K562 (cell line): ENCODE measurements around the gene PLXNA3. TPM values are rescaled to one million over a fixed set of nuclear protein-coding genes. Genes with fewer than 3 reads are reported as not detected.

Experiments used
- BCL6 ChIP-seq: fragments of 250-450 bp; sonication (Bioruptor Pico); IDR thresholded peaks from 2 replicates; pipeline ENCODE4 v1.4.0; 2020
- EP400 ChIP-seq: fragments of 450-650 bp; IDR thresholded peaks from 2 replicates; pipeline ENCODE4 v1.6.1; 2017; ENCODE audit warnings: antibody characterized with exemption, mild to moderate bottlenecking, moderate library complexity
- EWSR1 ChIP-seq: fragments of 450-650 bp; IDR thresholded peaks from 2 replicates; pipeline ENCODE4 v1.6.1; 2018; ENCODE audit warnings: borderline replicate concordance, mild to moderate bottlenecking, low read depth, moderate library complexity; ENCODE audit not compliant: partially characterized antibody
- EZH2 ChIP-seq: IDR thresholded peaks from 2 replicates; pipeline ENCODE4 v1.6.1; 2012; ENCODE audit warnings: low read depth, mild to moderate bottlenecking, inconsistent platforms, low read length, borderline replicate concordance
- FOXK1 ChIP-seq: sonication (generic); formaldehyde crosslinking; IDR thresholded peaks from 2 replicates; pipeline ENCODE4 v1.8.0; 2022; ENCODE audit warnings: missing genetic modification reagents, mild to moderate bottlenecking, borderline replicate concordance
- FOXP1 ChIP-seq: sonication (generic); formaldehyde crosslinking; IDR thresholded peaks from 2 replicates; pipeline ENCODE4 v1.8.0; 2022; ENCODE audit warnings: mild to moderate bottlenecking, missing genetic modification reagents
- KDM4B ChIP-seq, 2 experiments: fragments of 450-650 bp in 1 of 2; sonication (generic) in 1 of 2; IDR thresholded peaks; 2 replicates each; pipeline ENCODE4 v1.6.1; 2016 to 2017; ENCODE audit warnings: borderline replicate concordance in 2 of 2, antibody characterized with exemption in 1 of 2, low read depth in 1 of 2, mild to moderate bottlenecking in 1 of 2
- KLF13 ChIP-seq: fragments of 450-650 bp; IDR thresholded peaks from 2 replicates; pipeline ENCODE4 v1.6.1; 2016; ENCODE audit warnings: missing genetic modification characterization, low read depth, mild to moderate bottlenecking, missing compliant biosample characterization, moderate library complexity, borderline replicate concordance
- MYNN ChIP-seq, 2 experiments: sonication (generic); formaldehyde crosslinking in 1 of 2; IDR thresholded peaks; 2 replicates each; pipeline versions ENCODE4 v1.5.0 to v1.6.1; 2016 to 2020; ENCODE audit warnings: antibody characterized with exemption in 1 of 2, missing genetic modification reagents in 1 of 2
- PML ChIP-seq: IDR thresholded peaks from 2 replicates; pipeline ENCODE4 v1.6.1; 2012; ENCODE audit warnings: low read length, inconsistent platforms
- RFX7 ChIP-seq: fragments of 250-450 bp; sonication (Bioruptor Pico); IDR thresholded peaks from 2 replicates; pipeline ENCODE4 v1.5.1; 2021; ENCODE audit warnings: mild to moderate bottlenecking
- STAG1 ChIP-seq: sonication (generic); formaldehyde crosslinking; IDR thresholded peaks from 2 replicates; pipeline ENCODE4 v1.5.0; 2020; ENCODE audit warnings: missing genetic modification reagents, borderline replicate concordance
- ZBTB17 ChIP-seq: fragments of 450-650 bp; formaldehyde crosslinking; IDR thresholded peaks from 2 replicates; pipeline ENCODE4 v1.4.0; 2020; ENCODE audit warnings: mild to moderate bottlenecking
- ZBTB7A ChIP-seq: IDR thresholded peaks from 2 replicates; pipeline ENCODE4 v1.6.1; 2011; ENCODE audit warnings: low read depth, mild to moderate bottlenecking, low read length, moderate library complexity, borderline replicate concordance; ENCODE audit not compliant: control insufficient read depth
- ZNF561 ChIP-seq: fragments of 450-650 bp; formaldehyde crosslinking; conservative IDR thresholded peaks from 2 replicates; pipeline ENCODE4 v1.4.0; 2020; ENCODE audit warnings: mild to moderate bottlenecking, moderate library complexity
- ZSCAN29 ChIP-seq: fragments of 450-650 bp; IDR thresholded peaks from 2 replicates; pipeline ENCODE4 v1.6.1; 2017
- polyA plus RNA-seq, 8 experiments: library from polyadenylated mRNA; depleted of rRNA in 4 of 8; stranded (reverse) in 5 of 8; unstranded in 3 of 8; fragments of >200 nt; fragmentation: Nextera tagmentation in 2 of 8; fragmentation: Illumina TruSeq in 1 of 8; extraction: Ambion mirVana in 2 of 8; extraction: Trizol in 1 of 8; gene quantifications; 2 replicates each; pipeline versions ENCODE4 v1.2.1 to v1.2.3, GENCODE V29; 2011 to 2014; ENCODE audit warnings: inconsistent platforms in 1 of 8, missing spikeins in 1 of 8
- total RNA-seq, 7 experiments: library from RNA; depleted of rRNA in 6 of 7; stranded (reverse); fragments of >200 nt in 6 of 7; fragmentation: Illumina TruSeq in 2 of 7; extraction: Trizol in 2 of 7; gene quantifications; 2 replicates each; pipeline versions ENCODE4 v1.2.1 to v1.2.3, GENCODE V29; 2011 to 2021; ENCODE audit warnings: low replicate concordance in 1 of 7
- TF ChIP-seq, protein P1 (sequence below): fragments of 250-450 bp; sonication (Bioruptor Pico); IDR thresholded peaks from 2 replicates; pipeline ENCODE4 v1.9.0; 2021; ENCODE audit warnings: mild to moderate bottlenecking, inconsistent platforms
- TF ChIP-seq, protein P2 (sequence below): fragments of 450-650 bp; IDR thresholded peaks from 2 replicates; pipeline ENCODE4 v1.6.1; 2016; ENCODE audit warnings: borderline replicate concordance
- TF ChIP-seq, protein P3 (sequence below): fragments of 450-650 bp; IDR thresholded peaks from 2 replicates; pipeline ENCODE4 v1.6.1; 2014; ENCODE audit warnings: low read depth, mild to moderate bottlenecking, moderate library complexity, borderline replicate concordance
- TF ChIP-seq, protein P4 (sequence below): fragments of 250-450 bp; sonication (Bioruptor Pico); IDR thresholded peaks from 2 replicates; pipeline ENCODE4 v1.8.0; 2022; ENCODE audit warnings: moderate library complexity, mild to moderate bottlenecking, inconsistent platforms
- TF ChIP-seq, protein P5 (sequence below): sonication (generic); formaldehyde crosslinking; IDR thresholded peaks from 2 replicates; pipeline ENCODE4 v1.8.1; 2022; ENCODE audit warnings: missing genetic modification reagents

PLXNA3 gene
- total and polyA plus RNA-seq, 9 of the 15 experiments (the other 6 are each of a cell fraction or from before 2014, with no cell fraction given), result 0.32 to 47.8 (median 7.5) TPM

DNA sequence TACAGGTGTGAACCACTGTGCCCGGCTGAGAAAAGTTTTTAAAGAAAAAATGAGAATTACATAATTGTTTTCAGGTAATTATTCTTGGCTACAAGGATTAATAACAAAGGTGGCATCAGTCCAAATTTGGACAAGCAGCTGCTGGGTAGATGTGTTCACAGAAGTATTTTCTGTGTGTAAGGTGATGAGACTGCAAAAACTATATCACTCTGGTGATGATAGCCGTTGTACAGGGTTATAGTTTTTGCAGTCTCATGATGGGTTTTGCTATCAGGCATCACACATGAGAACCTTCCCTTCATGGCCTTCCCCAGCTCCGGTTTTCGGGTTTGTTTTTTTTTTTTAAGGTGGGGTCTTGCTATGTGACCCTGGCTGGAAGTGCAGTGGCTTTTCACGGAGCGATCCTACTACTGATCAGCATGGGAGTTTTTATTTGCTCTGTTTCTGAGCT is 37.4 kb downstream of the PLXNA3 start (continued):
- TF ChIP-seq, protein P1, sequence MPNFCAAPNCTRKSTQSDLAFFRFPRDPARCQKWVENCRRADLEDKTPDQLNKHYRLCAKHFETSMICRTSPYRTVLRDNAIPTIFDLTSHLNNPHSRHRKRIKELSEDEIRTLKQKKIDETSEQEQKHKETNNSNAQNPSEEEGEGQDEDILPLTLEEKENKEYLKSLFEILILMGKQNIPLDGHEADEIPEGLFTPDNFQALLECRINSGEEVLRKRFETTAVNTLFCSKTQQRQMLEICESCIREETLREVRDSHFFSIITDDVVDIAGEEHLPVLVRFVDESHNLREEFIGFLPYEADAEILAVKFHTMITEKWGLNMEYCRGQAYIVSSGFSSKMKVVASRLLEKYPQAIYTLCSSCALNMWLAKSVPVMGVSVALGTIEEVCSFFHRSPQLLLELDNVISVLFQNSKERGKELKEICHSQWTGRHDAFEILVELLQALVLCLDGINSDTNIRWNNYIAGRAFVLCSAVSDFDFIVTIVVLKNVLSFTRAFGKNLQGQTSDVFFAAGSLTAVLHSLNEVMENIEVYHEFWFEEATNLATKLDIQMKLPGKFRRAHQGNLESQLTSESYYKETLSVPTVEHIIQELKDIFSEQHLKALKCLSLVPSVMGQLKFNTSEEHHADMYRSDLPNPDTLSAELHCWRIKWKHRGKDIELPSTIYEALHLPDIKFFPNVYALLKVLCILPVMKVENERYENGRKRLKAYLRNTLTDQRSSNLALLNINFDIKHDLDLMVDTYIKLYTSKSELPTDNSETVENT (CRISPR knock-in tag), result no peak
- TF ChIP-seq ZSCAN29 (no peak), KDM4B (IDR thresholded peaks at IDR 0.05; ENCODE audit: borderline replicate concordance in 2 of 2, low read depth in 1 of 2) (no peak), ZNF561 (CRISPR knock-in tag) (no peak), BCL6 (CRISPR knock-in tag) (no peak), FOXP1 (CRISPR knock-in tag) (no peak), ZBTB17 (CRISPR knock-in tag) (no peak), RFX7 (CRISPR knock-in tag) (no peak), EZH2 (no peak), EWSR1 (no peak), KLF13 (no peak), ZBTB7A (no peak; the same call in 1 of the 2 replicates), FOXK1 (CRISPR knock-in tag) (no peak), MYNN (IDR thresholded peaks at IDR 0.05) (no peak; the same call in 1 of the 2 replicates), MYNN (CRISPR knock-in tag; IDR thresholded peaks at IDR 0.05) (no peak), STAG1 (CRISPR knock-in tag) (no peak), EP400 (no peak), PML (peak; percentile 50; the same call in 1 of the 2 replicates)
- TF ChIP-seq, protein P2, sequence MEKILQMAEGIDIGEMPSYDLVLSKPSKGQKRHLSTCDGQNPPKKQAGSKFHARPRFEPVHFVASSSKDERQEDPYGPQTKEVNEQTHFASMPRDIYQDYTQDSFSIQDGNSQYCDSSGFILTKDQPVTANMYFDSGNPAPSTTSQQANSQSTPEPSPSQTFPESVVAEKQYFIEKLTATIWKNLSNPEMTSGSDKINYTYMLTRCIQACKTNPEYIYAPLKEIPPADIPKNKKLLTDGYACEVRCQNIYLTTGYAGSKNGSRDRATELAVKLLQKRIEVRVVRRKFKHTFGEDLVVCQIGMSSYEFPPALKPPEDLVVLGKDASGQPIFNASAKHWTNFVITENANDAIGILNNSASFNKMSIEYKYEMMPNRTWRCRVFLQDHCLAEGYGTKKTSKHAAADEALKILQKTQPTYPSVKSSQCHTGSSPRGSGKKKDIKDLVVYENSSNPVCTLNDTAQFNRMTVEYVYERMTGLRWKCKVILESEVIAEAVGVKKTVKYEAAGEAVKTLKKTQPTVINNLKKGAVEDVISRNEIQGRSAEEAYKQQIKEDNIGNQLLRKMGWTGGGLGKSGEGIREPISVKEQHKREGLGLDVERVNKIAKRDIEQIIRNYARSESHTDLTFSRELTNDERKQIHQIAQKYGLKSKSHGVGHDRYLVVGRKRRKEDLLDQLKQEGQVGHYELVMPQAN, result no peak
- TF ChIP-seq, protein P3, sequence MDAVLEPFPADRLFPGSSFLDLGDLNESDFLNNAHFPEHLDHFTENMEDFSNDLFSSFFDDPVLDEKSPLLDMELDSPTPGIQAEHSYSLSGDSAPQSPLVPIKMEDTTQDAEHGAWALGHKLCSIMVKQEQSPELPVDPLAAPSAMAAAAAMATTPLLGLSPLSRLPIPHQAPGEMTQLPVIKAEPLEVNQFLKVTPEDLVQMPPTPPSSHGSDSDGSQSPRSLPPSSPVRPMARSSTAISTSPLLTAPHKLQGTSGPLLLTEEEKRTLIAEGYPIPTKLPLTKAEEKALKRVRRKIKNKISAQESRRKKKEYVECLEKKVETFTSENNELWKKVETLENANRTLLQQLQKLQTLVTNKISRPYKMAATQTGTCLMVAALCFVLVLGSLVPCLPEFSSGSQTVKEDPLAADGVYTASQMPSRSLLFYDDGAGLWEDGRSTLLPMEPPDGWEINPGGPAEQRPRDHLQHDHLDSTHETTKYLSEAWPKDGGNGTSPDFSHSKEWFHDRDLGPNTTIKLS, result no peak
- TF ChIP-seq, protein P4, sequence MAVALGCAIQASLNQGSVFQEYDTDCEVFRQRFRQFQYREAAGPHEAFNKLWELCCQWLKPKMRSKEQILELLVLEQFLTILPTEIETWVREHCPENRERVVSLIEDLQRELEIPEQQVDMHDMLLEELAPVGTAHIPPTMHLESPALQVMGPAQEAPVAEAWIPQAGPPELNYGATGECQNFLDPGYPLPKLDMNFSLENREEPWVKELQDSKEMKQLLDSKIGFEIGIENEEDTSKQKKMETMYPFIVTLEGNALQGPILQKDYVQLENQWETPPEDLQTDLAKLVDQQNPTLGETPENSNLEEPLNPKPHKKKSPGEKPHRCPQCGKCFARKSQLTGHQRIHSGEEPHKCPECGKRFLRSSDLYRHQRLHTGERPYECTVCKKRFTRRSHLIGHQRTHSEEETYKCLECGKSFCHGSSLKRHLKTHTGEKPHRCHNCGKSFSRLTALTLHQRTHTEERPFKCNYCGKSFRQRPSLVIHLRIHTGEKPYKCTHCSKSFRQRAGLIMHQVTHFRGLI, result no peak
- TF ChIP-seq, protein P5, sequence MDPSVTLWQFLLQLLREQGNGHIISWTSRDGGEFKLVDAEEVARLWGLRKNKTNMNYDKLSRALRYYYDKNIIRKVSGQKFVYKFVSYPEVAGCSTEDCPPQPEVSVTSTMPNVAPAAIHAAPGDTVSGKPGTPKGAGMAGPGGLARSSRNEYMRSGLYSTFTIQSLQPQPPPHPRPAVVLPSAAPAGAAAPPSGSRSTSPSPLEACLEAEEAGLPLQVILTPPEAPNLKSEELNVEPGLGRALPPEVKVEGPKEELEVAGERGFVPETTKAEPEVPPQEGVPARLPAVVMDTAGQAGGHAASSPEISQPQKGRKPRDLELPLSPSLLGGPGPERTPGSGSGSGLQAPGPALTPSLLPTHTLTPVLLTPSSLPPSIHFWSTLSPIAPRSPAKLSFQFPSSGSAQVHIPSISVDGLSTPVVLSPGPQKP (CRISPR knock-in tag), result no peak
